HEK293 (cell line): ENCODE data around the gene CDHR1.

Experiments used
- YY1 ChIP-seq: fragments of 450-650 bp; formaldehyde crosslinking; IDR thresholded peaks from 2 replicates; pipeline ENCODE4 v1.5.1; 2018; ENCODE audit warnings: missing biosample characterization, missing genetic modification characterization
- ZNF114 ChIP-seq: fragments of 450-650 bp; formaldehyde crosslinking; IDR thresholded peaks from 2 replicates; pipeline ENCODE4 v1.5.0; 2017; ENCODE audit warnings: missing biosample characterization, missing genetic modification characterization
- ZNF521 ChIP-seq: fragments of 450-650 bp; formaldehyde crosslinking; IDR thresholded peaks from 2 replicates; pipeline ENCODE4 v1.5.1; 2017; ENCODE audit warnings: missing biosample characterization, mild to moderate bottlenecking, missing genetic modification characterization
- ZNF621 ChIP-seq: fragments of 450-650 bp; formaldehyde crosslinking; IDR thresholded peaks from 2 replicates; pipeline ENCODE4 v1.5.1; 2017; ENCODE audit warnings: missing biosample characterization, missing genetic modification characterization
- TF ChIP-seq, protein P1 (sequence below): fragments of 450-650 bp; formaldehyde crosslinking; IDR thresholded peaks from 2 replicates; pipeline ENCODE4 v1.5.1; 2016; ENCODE audit warnings: missing biosample characterization, missing genetic modification characterization
- TF ChIP-seq, protein P2 (sequence below): fragments of 450-650 bp; formaldehyde crosslinking; IDR thresholded peaks from 2 replicates; pipeline ENCODE4 v1.5.1; 2017; ENCODE audit warnings: missing biosample characterization, missing genetic modification characterization
- TF ChIP-seq, protein P3 (sequence below): fragments of 450-650 bp; formaldehyde crosslinking; IDR thresholded peaks from 2 replicates; pipeline ENCODE4 v1.5.1; 2016; ENCODE audit warnings: missing biosample characterization, missing genetic modification characterization
- TF ChIP-seq, protein P4 (sequence below): fragments of 450-650 bp; formaldehyde crosslinking; IDR thresholded peaks from 2 replicates; pipeline ENCODE4 v1.5.1; 2016; ENCODE audit warnings: missing biosample characterization, missing genetic modification characterization

DNA sequence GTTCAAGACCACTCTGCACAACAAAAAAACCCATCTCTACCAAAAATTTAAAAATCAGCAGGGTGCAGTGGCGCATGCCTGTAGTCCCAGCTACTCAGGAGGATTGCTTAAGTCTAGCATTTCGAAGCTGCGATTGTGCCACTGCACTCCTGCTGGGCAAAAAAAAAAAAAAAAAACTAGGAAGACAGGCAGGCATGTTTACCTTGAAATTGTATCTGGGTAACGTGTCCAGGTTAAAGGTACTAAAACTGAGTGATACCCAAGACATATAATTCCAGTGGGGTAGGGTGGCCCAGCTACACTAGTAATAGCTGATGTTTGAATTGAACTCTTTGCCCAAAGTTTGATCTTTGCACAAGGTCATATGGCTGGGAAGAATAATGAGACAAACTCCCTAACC is 38.8 kb upstream of the CDHR1 start:
- TF ChIP-seq ZNF521 (tag by site-specific recombination) (no peak), ZNF621 (tag by site-specific recombination) (no peak), YY1 (tag by site-specific recombination) (no peak), ZNF114 (tag by site-specific recombination) (no peak)
- TF ChIP-seq, protein P1, sequence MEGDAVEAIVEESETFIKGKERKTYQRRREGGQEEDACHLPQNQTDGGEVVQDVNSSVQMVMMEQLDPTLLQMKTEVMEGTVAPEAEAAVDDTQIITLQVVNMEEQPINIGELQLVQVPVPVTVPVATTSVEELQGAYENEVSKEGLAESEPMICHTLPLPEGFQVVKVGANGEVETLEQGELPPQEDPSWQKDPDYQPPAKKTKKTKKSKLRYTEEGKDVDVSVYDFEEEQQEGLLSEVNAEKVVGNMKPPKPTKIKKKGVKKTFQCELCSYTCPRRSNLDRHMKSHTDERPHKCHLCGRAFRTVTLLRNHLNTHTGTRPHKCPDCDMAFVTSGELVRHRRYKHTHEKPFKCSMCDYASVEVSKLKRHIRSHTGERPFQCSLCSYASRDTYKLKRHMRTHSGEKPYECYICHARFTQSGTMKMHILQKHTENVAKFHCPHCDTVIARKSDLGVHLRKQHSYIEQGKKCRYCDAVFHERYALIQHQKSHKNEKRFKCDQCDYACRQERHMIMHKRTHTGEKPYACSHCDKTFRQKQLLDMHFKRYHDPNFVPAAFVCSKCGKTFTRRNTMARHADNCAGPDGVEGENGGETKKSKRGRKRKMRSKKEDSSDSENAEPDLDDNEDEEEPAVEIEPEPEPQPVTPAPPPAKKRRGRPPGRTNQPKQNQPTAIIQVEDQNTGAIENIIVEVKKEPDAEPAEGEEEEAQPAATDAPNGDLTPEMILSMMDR (tag by site-specific recombination), result no peak
- TF ChIP-seq, protein P2, sequence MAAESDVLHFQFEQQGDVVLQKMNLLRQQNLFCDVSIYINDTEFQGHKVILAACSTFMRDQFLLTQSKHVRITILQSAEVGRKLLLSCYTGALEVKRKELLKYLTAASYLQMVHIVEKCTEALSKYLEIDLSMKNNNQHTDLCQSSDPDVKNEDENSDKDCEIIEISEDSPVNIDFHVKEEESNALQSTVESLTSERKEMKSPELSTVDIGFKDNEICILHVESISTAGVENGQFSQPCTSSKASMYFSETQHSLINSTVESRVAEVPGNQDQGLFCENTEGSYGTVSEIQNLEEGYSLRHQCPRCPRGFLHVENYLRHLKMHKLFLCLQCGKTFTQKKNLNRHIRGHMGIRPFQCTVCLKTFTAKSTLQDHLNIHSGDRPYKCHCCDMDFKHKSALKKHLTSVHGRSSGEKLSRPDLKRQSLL (tag by site-specific recombination), result no peak
- TF ChIP-seq, protein P3, sequence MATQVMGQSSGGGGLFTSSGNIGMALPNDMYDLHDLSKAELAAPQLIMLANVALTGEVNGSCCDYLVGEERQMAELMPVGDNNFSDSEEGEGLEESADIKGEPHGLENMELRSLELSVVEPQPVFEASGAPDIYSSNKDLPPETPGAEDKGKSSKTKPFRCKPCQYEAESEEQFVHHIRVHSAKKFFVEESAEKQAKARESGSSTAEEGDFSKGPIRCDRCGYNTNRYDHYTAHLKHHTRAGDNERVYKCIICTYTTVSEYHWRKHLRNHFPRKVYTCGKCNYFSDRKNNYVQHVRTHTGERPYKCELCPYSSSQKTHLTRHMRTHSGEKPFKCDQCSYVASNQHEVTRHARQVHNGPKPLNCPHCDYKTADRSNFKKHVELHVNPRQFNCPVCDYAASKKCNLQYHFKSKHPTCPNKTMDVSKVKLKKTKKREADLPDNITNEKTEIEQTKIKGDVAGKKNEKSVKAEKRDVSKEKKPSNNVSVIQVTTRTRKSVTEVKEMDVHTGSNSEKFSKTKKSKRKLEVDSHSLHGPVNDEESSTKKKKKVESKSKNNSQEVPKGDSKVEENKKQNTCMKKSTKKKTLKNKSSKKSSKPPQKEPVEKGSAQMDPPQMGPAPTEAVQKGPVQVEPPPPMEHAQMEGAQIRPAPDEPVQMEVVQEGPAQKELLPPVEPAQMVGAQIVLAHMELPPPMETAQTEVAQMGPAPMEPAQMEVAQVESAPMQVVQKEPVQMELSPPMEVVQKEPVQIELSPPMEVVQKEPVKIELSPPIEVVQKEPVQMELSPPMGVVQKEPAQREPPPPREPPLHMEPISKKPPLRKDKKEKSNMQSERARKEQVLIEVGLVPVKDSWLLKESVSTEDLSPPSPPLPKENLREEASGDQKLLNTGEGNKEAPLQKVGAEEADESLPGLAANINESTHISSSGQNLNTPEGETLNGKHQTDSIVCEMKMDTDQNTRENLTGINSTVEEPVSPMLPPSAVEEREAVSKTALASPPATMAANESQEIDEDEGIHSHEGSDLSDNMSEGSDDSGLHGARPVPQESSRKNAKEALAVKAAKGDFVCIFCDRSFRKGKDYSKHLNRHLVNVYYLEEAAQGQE, result no peak
- TF ChIP-seq, protein P4, sequence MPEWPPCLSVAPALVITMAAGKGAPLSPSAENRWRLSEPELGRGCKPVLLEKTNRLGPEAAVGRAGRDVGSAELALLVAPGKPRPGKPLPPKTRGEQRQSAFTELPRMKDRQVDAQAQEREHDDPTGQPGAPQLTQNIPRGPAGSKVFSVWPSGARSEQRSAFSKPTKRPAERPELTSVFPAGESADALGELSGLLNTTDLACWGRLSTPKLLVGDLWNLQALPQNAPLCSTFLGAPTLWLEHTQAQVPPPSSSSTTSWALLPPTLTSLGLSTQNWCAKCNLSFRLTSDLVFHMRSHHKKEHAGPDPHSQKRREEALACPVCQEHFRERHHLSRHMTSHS, result no peak
